Vagina (tissue), 2 donors: ENCODE data around the gene C6. TPM values are rescaled to one million over a fixed set of nuclear protein-coding genes. Genes with fewer than 3 reads are reported as not detected.

Experiments
- DNase-seq, 2 donors: peaks; one replicate each; pipeline ENCODE4 v3.0.0-alpha.2; 2017; ENCODE audit errors: extremely low spot score in 2 of 2
- H3K27ac ChIP-seq: fragments of 200-600 bp; sonication (generic); one replicate; pipeline ENCODE4 v1.5.1; 2019
- H3K27me3 ChIP-seq: fragments of 200-600 bp; sonication (generic); one replicate; pipeline ENCODE4 v1.5.1; 2019
- H3K36me3 ChIP-seq, 2 donors: fragments of 200-600 bp; sonication (generic); one replicate each; pipeline ENCODE4 v1.5.1; 2017 to 2019
- H3K4me1 ChIP-seq: fragments of 200-600 bp; sonication (generic); one replicate; pipeline ENCODE4 v1.5.1; 2019
- H3K4me3 ChIP-seq, 2 donors: fragments of 200-600 bp; sonication (generic); 1 replicate in 1 of 2; 2 replicates in 1 of 2; pipeline ENCODE4 v1.5.1; 2016 to 2019
- H3K9me3 ChIP-seq: fragments of 200-600 bp; sonication (generic); one replicate; pipeline ENCODE4 v1.5.1; 2019
- CTCF ChIP-seq, 3 experiments: fragments of 450-650 bp in 2 of 3; fragments of 200-600 bp in 1 of 3; sonication (generic) in 1 of 3; IDR thresholded peaks; one replicate each; pipeline ENCODE4 v1.5.1; 2017 to 2019; ENCODE audit warnings: antibody characterized with exemption in 3 of 3, mild to moderate bottlenecking in 2 of 3, moderate library complexity in 2 of 3
- POLR2A ChIP-seq, 2 donors: fragments of 450-650 bp; IDR thresholded peaks; one replicate each; pipeline ENCODE4 v1.6.1; 2017; ENCODE audit warnings: antibody characterized with exemption in 2 of 2, mild to moderate bottlenecking in 2 of 2, moderate library complexity in 2 of 2
- POLR2AphosphoS5 ChIP-seq, 2 donors: sonication (generic); formaldehyde crosslinking; IDR thresholded peaks; one replicate each; pipeline ENCODE4 v1.9.0; 2017; ENCODE audit warnings: antibody characterized with exemption in 2 of 2, mild to moderate bottlenecking in 2 of 2, low read depth in 1 of 2; ENCODE audit not compliant: insufficient read depth in 1 of 2
- intact Hi-C: fragments of 100-400 bp; cut with DNase I; formaldehyde crosslinking; loops from one replicate; pipeline ENCODE4 v1.15.1; 2023
- total RNA-seq: library from RNA; depleted of rRNA; stranded (reverse); fragments of >200 nt; gene quantifications from one replicate; pipeline ENCODE4 v1.2.3, GENCODE V29; 2016

C6 gene
- total RNA-seq, 1 donor from 2014 or later: 2.0 TPM

GRCh38 chr5:41201082-41201772, 12.1 kb downstream of the C6 start:
- Histone ChIP-seq H3K36me3 (no peaks in the 10 kb centered on the region), H3K27ac (no peak overlapping the region), H3K4me1 (no peaks in the 10 kb centered on the region), H3K9me3 (no peaks in the 10 kb centered on the region), H3K4me3 (no peak overlapping the region), H3K27me3 (no peaks in the 10 kb centered on the region)
- TF ChIP-seq CTCF (IDR thresholded peaks at IDR 0.05) (no peak), POLR2A (IDR thresholded peaks at IDR 0.05) (no peak), POLR2AphosphoS5 (IDR thresholded peaks at IDR 0.05; ENCODE audit: insufficient read depth in 1 of 2, low read depth in 1 of 2) (no peak)
- intact Hi-C loops: no loop called here
- no peak for DNase-seq

- Histone ChIP-seq H3K4me3 (no peak overlapping the region), H3K4me1 (no peaks in the 10 kb centered on the region), H3K27ac (no peak overlapping the region), H3K9me3 (no peaks in the 10 kb centered on the region), H3K36me3 (no peaks in the 10 kb centered on the region), H3K27me3 (no peaks in the 10 kb centered on the region)
- intact Hi-C loops: no loop called here
- TF ChIP-seq POLR2A (IDR thresholded peaks at IDR 0.05): no peak
- no peak for TF ChIP-seq POLR2AphosphoS5 (IDR thresholded peaks at IDR 0.05; ENCODE audit: insufficient read depth in 1 of 2, low read depth in 1 of 2)
- TF ChIP-seq CTCF (IDR thresholded peaks at IDR 0.05): no peak
- no peak for DNase-seq
These were observed 12.8 kb downstream of the C6 start for GRCh38 chr5:41200506-41200905.

GRCh38 chr5:41199660-41200059, 13.7 kb downstream of the C6 start:
- Histone ChIP-seq H3K4me1 (no peaks in the 10 kb centered on the region), H3K9me3 (no peaks in the 10 kb centered on the region), H3K27me3 (no peaks in the 10 kb centered on the region), H3K27ac (no peak overlapping the region), H3K36me3 (no peaks in the 10 kb centered on the region), H3K4me3 (no peak overlapping the region)
- intact Hi-C loops: no loop called here
- TF ChIP-seq POLR2A (IDR thresholded peaks at IDR 0.05) (no peak), POLR2AphosphoS5 (IDR thresholded peaks at IDR 0.05; ENCODE audit: insufficient read depth in 1 of 2, low read depth in 1 of 2) (no peak), CTCF (IDR thresholded peaks at IDR 0.05) (no peak)
- DNase-seq: no peak

GRCh38 chr5:41196197-41196596, 17.1 kb downstream of the C6 start:
- TF ChIP-seq POLR2A (IDR thresholded peaks at IDR 0.05) (no peak), POLR2AphosphoS5 (IDR thresholded peaks at IDR 0.05; ENCODE audit: insufficient read depth in 1 of 2, low read depth in 1 of 2) (no peak), CTCF (IDR thresholded peaks at IDR 0.05) (no peak)
- H3K36me3 ChIP-seq: no peaks in the 10 kb centered on the region
- no peak overlapping the region for H3K4me3 ChIP-seq
- no peaks in the 10 kb centered on the region for H3K9me3 ChIP-seq
- H3K27me3 ChIP-seq: no peaks in the 10 kb centered on the region
- intact Hi-C loops: no loop called here
- H3K27ac ChIP-seq: no peak overlapping the region
- H3K4me1 ChIP-seq: peaks cover 8% of the 10 kb centered on the region
- no peak for DNase-seq

- intact Hi-C loops: no loop called here
These were observed 18.1 kb downstream of the C6 start for GRCh38 chr5:41195228-41195627.

More at GRCh38 chr5:41195228-41195627, 18.1 kb downstream of the C6 start:
- H3K9me3 ChIP-seq: no peaks in the 10 kb centered on the region
- no peak overlapping the region for H3K4me3 ChIP-seq
- no peak for DNase-seq
- peak overlapping the region; percentile 42 for H3K27ac ChIP-seq
- no peaks in the 10 kb centered on the region for H3K36me3 ChIP-seq
- TF ChIP-seq CTCF (IDR thresholded peaks at IDR 0.05) (no peak), POLR2AphosphoS5 (IDR thresholded peaks at IDR 0.05; ENCODE audit: insufficient read depth in 1 of 2, low read depth in 1 of 2) (no peak), POLR2A (IDR thresholded peaks at IDR 0.05) (no peak)
- no peaks in the 10 kb centered on the region for H3K27me3 ChIP-seq
- H3K4me1 ChIP-seq: peaks cover 8% of the 10 kb centered on the region
